CD4-positive, CD25-positive, alpha-beta regulatory T cell (primary cell): ENCODE results near the gene HOXB7. TPM values are rescaled to one million over a fixed set of nuclear protein-coding genes. Genes with fewer than 3 reads are reported as not detected.
A peak's percentile ranks its signal among the peaks of the same experiment; 100 is the strongest.

Experiments
- ATAC-seq, 2 donors: fragments of 150-1000 bp; cut with Tn5 transposase; one replicate each; pipeline ENCODE4 v1.10.0; 2021; ENCODE audit warnings: low read depth in 2 of 2, moderate number of reproducible peaks in 2 of 2, moderate library complexity in 1 of 2
- DNase-seq, 3 donors: peaks; one replicate each; pipeline versions ENCODE4 v3.0.0 to v3.0.0-alpha.2; 2012 to 2022; ENCODE audit warnings: mixed read lengths in 1 of 3
- H3K27ac ChIP-seq: one replicate; pipeline ENCODE4 v1.7.0; 2013; ENCODE audit warnings: mild to moderate bottlenecking, low read length; ENCODE audit not compliant: insufficient read depth, poor library complexity, severe bottlenecking
- H3K27me3 ChIP-seq: one replicate; pipeline ENCODE4 v1.7.0; 2013; ENCODE audit warnings: low read length; ENCODE audit not compliant: control insufficient read depth, insufficient read depth
- H3K36me3 ChIP-seq: one replicate; pipeline ENCODE4 v1.7.0; 2013; ENCODE audit warnings: mild to moderate bottlenecking, low read length, moderate library complexity; ENCODE audit not compliant: control insufficient read depth, insufficient read depth
- H3K4me1 ChIP-seq: 2 replicates; pipeline ENCODE4 v1.7.0; 2013; ENCODE audit warnings: mild to moderate bottlenecking, low read length; ENCODE audit not compliant: insufficient read depth, control insufficient read depth, poor library complexity, severe bottlenecking
- H3K4me3 ChIP-seq: one replicate; pipeline ENCODE4 v1.7.0; 2013; ENCODE audit warnings: low read depth, mild to moderate bottlenecking, low read length, moderate library complexity
- H3K9me3 ChIP-seq, 2 experiments: 1 replicate in 1 of 2; 2 replicates in 1 of 2; pipeline ENCODE4 v1.7.0; 2013; ENCODE audit warnings: low read length in 2 of 2, mild to moderate bottlenecking in 1 of 2, moderate library complexity in 1 of 2; ENCODE audit not compliant: control insufficient read depth in 2 of 2
- H3K27ac Mint-ChIP-seq, 3 donors: one replicate each; pipeline ENCODE4 v1.8.0; 2020 to 2022; ENCODE audit warnings: mild to moderate bottlenecking in 3 of 3, mixed read lengths in 3 of 3, moderate library complexity in 2 of 3
- H3K27me3 Mint-ChIP-seq: one replicate; pipeline ENCODE4 v1.8.0; 2022; ENCODE audit warnings: mild to moderate bottlenecking, mixed read lengths
- H3K36me3 Mint-ChIP-seq: one replicate; pipeline ENCODE4 v1.8.0; 2020; ENCODE audit warnings: mixed read lengths
- H3K4me1 Mint-ChIP-seq, 4 donors: one replicate each; pipeline ENCODE4 v1.8.0; 2020 to 2022; ENCODE audit warnings: mixed read lengths in 4 of 4, mild to moderate bottlenecking in 1 of 4
- H3K4me3 Mint-ChIP-seq, 4 donors: one replicate each; pipeline ENCODE4 v1.8.0; 2020 to 2022; ENCODE audit warnings: mild to moderate bottlenecking in 4 of 4, mixed read lengths in 4 of 4, moderate library complexity in 3 of 4
- H3K9me3 Mint-ChIP-seq, 7 donors: one replicate each; pipeline ENCODE4 v1.8.0; 2020 to 2022; ENCODE audit warnings: mixed read lengths in 7 of 7, mild to moderate bottlenecking in 3 of 7, moderate library complexity in 2 of 7
- polyA plus RNA-seq, 4 donors: library from polyadenylated mRNA; unstranded; fragments of 300-500 nt; fragmentation: Illumina TruSeq; gene quantifications; one replicate each; pipeline ENCODE4 v1.2.3, GENCODE V29; 2021
- total RNA-seq: library from RNA; stranded (reverse); gene quantifications from one replicate; pipeline ENCODE4 v1.2.3, GENCODE V29; 2022

The HOXB7 gene
- total and polyA plus RNA-seq, 5 donors from 2014 or later = 0.77 to 7.2 (median 2.1) TPM

- H3K9me3 Mint-ChIP-seq = no peaks in the 10 kb centered on the region
- H3K4me1 Mint-ChIP-seq = peaks cover 0 to 10% (median 7%) of the 10 kb centered on the region in 4 donors
- Histone ChIP-seq H3K4me3 (no peak overlapping the region), H3K36me3 (no peaks in the 10 kb centered on the region), H3K9me3 (no peaks in the 10 kb centered on the region), H3K27me3 (peaks cover 6% of the 10 kb centered on the region), H3K27ac (no peak overlapping the region), H3K4me1 (no peaks in the 10 kb centered on the region)
- ATAC-seq (no peak), DNase-seq (no peak)
- peak overlapping the region in 2 of 3 donors; percentile 55 to 61 for H3K27ac Mint-ChIP-seq
- peak overlapping the region in 3 of 4 donors; percentile 1 to 19 (median 10) for H3K4me3 Mint-ChIP-seq
- peaks cover 8% of the 10 kb centered on the region for H3K36me3 Mint-ChIP-seq
- H3K27me3 Mint-ChIP-seq = peaks cover 18% of the 10 kb centered on the region
These were observed 42.1 kb downstream of the HOXB7 start for GRCh38 chr17:48568499-48569239.

DNA sequence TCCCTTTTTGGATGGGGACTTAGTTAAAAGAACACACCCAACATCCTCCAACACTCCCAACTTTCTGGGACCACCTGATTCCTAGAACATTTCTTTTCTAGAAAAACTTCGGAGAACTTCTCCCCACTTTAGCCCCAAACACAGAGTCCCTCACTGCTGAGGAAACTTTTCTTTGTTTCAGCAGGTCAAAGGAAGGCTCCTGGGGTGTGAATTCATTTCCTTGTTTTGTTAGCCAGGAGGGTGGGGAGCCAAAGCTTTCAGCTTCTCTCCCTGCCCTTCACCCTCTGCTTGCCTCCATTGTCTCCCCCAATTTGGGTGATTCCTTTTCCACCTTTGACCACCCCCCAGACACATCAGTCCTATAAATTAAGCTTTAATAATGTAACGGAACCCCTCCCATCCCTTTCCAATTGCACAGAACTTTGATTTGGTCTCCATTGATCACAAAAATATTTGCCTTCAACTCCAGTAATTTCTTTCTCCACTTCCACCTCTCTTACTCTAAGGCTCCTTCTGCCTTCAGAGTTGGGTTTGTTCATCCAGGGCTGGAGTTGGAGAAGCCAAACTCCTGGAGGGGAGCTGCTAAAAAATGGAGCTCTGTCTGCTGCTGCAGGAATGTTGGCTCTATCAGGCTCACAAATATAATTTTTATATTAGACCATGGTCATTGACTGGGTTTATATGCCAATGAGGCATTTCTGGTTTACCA lies 43.0 kb downstream of the HOXB7 start:
- no peaks in the 10 kb centered on the region for H3K9me3 ChIP-seq
- Mint-ChIP-seq H3K27ac (no peak overlapping the region), H3K36me3 (peaks cover 8% of the 10 kb centered on the region), H3K9me3 (no peaks in the 10 kb centered on the region), H3K27me3 (peaks cover 25% of the 10 kb centered on the region), H3K4me1 (peaks cover 0 to 10% (median 6%) of the 10 kb centered on the region in 4 donors), H3K4me3 (no peak overlapping the region)
- H3K27me3 ChIP-seq = peaks cover 6% of the 10 kb centered on the region
- ATAC-seq (no peak), DNase-seq (no peak)
- no peak overlapping the region for H3K27ac ChIP-seq
- H3K36me3 ChIP-seq = no peaks in the 10 kb centered on the region
- no peaks in the 10 kb centered on the region for H3K4me1 ChIP-seq
- no peak overlapping the region for H3K4me3 ChIP-seq

DNA sequence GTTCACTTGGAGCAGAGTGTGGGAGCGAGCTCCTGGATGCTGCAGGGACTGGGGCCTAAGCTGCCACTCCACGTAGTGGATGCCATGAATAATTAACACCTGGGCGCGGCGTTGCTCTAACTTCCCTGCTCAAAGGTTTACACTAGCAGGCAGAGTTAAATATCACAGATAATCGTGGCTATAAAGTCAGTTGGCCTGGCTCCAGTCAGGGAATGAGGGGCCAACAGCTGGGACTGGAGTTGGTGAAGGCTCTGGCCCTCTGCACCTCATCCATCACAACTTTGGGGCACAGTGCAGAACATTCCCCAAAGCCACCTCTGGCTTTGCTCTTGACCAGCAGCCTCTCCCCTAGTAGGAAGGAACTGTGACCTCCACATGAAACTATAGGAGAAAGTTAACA lies 43.6 kb downstream of the HOXB7 start:
- no peak overlapping the region for H3K4me3 Mint-ChIP-seq
- no peaks in the 10 kb centered on the region for H3K36me3 ChIP-seq
- DNase-seq (no peak), ATAC-seq (no peak)
- no peak overlapping the region for H3K27ac ChIP-seq
- H3K36me3 Mint-ChIP-seq = peaks cover 8% of the 10 kb centered on the region
- no peaks in the 10 kb centered on the region for H3K4me1 ChIP-seq
- no peaks in the 10 kb centered on the region for H3K9me3 Mint-ChIP-seq
- H3K9me3 ChIP-seq = no peaks in the 10 kb centered on the region
- no peak overlapping the region for H3K4me3 ChIP-seq
- peaks cover 21% of the 10 kb centered on the region for H3K27me3 Mint-ChIP-seq
- peaks cover 0 to 10% (median 6%) of the 10 kb centered on the region in 4 donors for H3K4me1 Mint-ChIP-seq
- H3K27ac Mint-ChIP-seq = no peak overlapping the region
- peaks cover 6% of the 10 kb centered on the region for H3K27me3 ChIP-seq

GRCh38 chr17:48566717-48567116 lies 44.1 kb downstream of the HOXB7 start:
- no peak for DNase-seq
- Histone ChIP-seq H3K4me1 (no peaks in the 10 kb centered on the region), H3K36me3 (no peaks in the 10 kb centered on the region), H3K27me3 (peaks cover 6% of the 10 kb centered on the region), H3K27ac (no peak overlapping the region), H3K9me3 (no peaks in the 10 kb centered on the region), H3K4me3 (no peak overlapping the region)
- H3K27me3 Mint-ChIP-seq = peaks cover 18% of the 10 kb centered on the region
- ATAC-seq = no peak
- no peaks in the 10 kb centered on the region for H3K9me3 Mint-ChIP-seq
- H3K27ac Mint-ChIP-seq = no peak overlapping the region
- H3K4me3 Mint-ChIP-seq = no peak overlapping the region
- peaks cover 0 to 13% (median 6%) of the 10 kb centered on the region in 4 donors for H3K4me1 Mint-ChIP-seq
- peaks cover 8% of the 10 kb centered on the region for H3K36me3 Mint-ChIP-seq

- Mint-ChIP-seq H3K36me3 (peaks cover 8% of the 10 kb centered on the region), H3K27ac (no peak overlapping the region), H3K27me3 (peaks cover 15% of the 10 kb centered on the region), H3K4me3 (no peak overlapping the region), H3K9me3 (no peaks in the 10 kb centered on the region), H3K4me1 (peaks cover 0 to 18% (median 6%) of the 10 kb centered on the region in 4 donors)
- Histone ChIP-seq H3K36me3 (no peaks in the 10 kb centered on the region), H3K9me3 (no peaks in the 10 kb centered on the region), H3K4me3 (no peak overlapping the region), H3K27ac (no peak overlapping the region), H3K27me3 (peaks cover 6% of the 10 kb centered on the region), H3K4me1 (no peaks in the 10 kb centered on the region)
- DNase-seq (no peak), ATAC-seq (no peak)
These were observed 44.7 kb downstream of the HOXB7 start for GRCh38 chr17:48565925-48566710.

- Histone ChIP-seq H3K36me3 (no peaks in the 10 kb centered on the region), H3K27me3 (peaks cover 6% of the 10 kb centered on the region), H3K27ac (no peak overlapping the region), H3K9me3 (no peaks in the 10 kb centered on the region), H3K4me1 (no peaks in the 10 kb centered on the region), H3K4me3 (no peak overlapping the region)
- no peak for ATAC-seq
- H3K27ac Mint-ChIP-seq = no peak overlapping the region
- no peaks in the 10 kb centered on the region for H3K9me3 Mint-ChIP-seq
- DNase-seq = no peak
- peaks cover 15% of the 10 kb centered on the region for H3K27me3 Mint-ChIP-seq
- peaks cover 8% of the 10 kb centered on the region for H3K36me3 Mint-ChIP-seq
- peak overlapping the region in 1 of 4 donors; percentile 56 for H3K4me3 Mint-ChIP-seq
- peaks cover 0 to 18% (median 6%) of the 10 kb centered on the region in 4 donors for H3K4me1 Mint-ChIP-seq
These were observed 45.7 kb downstream of the HOXB7 start for GRCh38 chr17:48565022-48565554.

GRCh38 chr17:48564188-48565021 lies 46.4 kb downstream of the HOXB7 start:
- ATAC-seq = no peak
- no peak for DNase-seq
- Histone ChIP-seq H3K4me3 (no peak overlapping the region), H3K36me3 (no peaks in the 10 kb centered on the region), H3K27ac (no peak overlapping the region), H3K4me1 (no peaks in the 10 kb centered on the region), H3K27me3 (peaks cover 6% of the 10 kb centered on the region), H3K9me3 (no peaks in the 10 kb centered on the region)
- H3K27me3 Mint-ChIP-seq = peaks cover 10% of the 10 kb centered on the region
- peak overlapping the region in 1 of 4 donors; percentile 56 for H3K4me3 Mint-ChIP-seq
- H3K4me1 Mint-ChIP-seq = peaks cover 0 to 18% (median 6%) of the 10 kb centered on the region in 4 donors
- no peaks in the 10 kb centered on the region for H3K9me3 Mint-ChIP-seq
- no peak overlapping the region for H3K27ac Mint-ChIP-seq
- H3K36me3 Mint-ChIP-seq = peaks cover 3% of the 10 kb centered on the region
